SK-N-SH (cell line): Measurements from ENCODE around the gene JAZF1. TPM values are rescaled to one million over a fixed set of nuclear protein-coding genes. Genes with fewer than 3 reads are reported as not detected.

ENCODE experiments used
- CTCF ChIA-PET: fragments of 300-600, 350-600 bp; formaldehyde crosslinking; extraction: SDS; loops from one replicate; lab custom pipeline; 2021; lab: Yijun Ruan, JAX
- POLR2A ChIA-PET: fragments of 350-600 bp; sonication (Branson Sonifier 250); formaldehyde crosslinking; extraction: SDS; loops from one replicate; lab custom pipeline; 2020; ENCODE audit warnings: antibody characterized with exemption, inconsistent platforms; lab: Yijun Ruan, JAX
- DNase-seq: peaks from one replicate; pipeline ENCODE4 v3.0.0; 2012
- H2AFZ ChIP-seq: fragments of 200-600 bp; sonication (generic); 2 replicates; pipeline ENCODE4 v1.8.1; 2016; ENCODE audit warnings: antibody characterized with exemption, mild to moderate bottlenecking, low read depth
- H3F3A ChIP-seq: fragments of 200-600 bp; sonication (generic); replicated peaks from 2 replicates; pipeline ENCODE3; 2016; ENCODE audit warnings: antibody characterized with exemption, mild to moderate bottlenecking; ENCODE audit not compliant: insufficient read depth
- H3K27ac ChIP-seq, 2 experiments: fragments of 200-500 bp in 1 of 2; fragments of 200-600 bp in 1 of 2; sonication (Bioruptor generic) in 1 of 2; sonication (generic), shearing (Covaris generic) in 1 of 2; 2 replicates each; pipeline versions ENCODE4 v1.5.1 to v1.6.1; 2014 to 2016; ENCODE audit warnings: low read depth in 2 of 2, inconsistent platforms in 1 of 2, low read length in 1 of 2, mild to moderate bottlenecking in 1 of 2, mixed read lengths in 1 of 2
- H3K27me3 ChIP-seq: fragments of 200-600 bp; sonication (generic), shearing (Covaris generic); 2 replicates; pipeline ENCODE4 v1.6.1; 2016; ENCODE audit warnings: mixed run types; ENCODE audit not compliant: insufficient read depth
- H3K36me3 ChIP-seq, 2 experiments: fragments of 200-500 bp in 1 of 2; fragments of 200-600 bp in 1 of 2; sonication (Bioruptor generic) in 1 of 2; sonication (generic) in 1 of 2; replicated peaks in 1 of 2; 2 replicates each; pipeline versions ENCODE3 to v1.5.1; 2014 to 2016; ENCODE audit warnings: low read length in 1 of 2, mild to moderate bottlenecking in 1 of 2; ENCODE audit not compliant: insufficient read depth in 2 of 2, control insufficient read depth in 1 of 2
- H3K4me1 ChIP-seq, 2 experiments: fragments of 200-500 bp in 1 of 2; fragments of 200-600 bp in 1 of 2; sonication (Bioruptor generic) in 1 of 2; sonication (generic), shearing (Covaris generic) in 1 of 2; 2 replicates each; pipeline versions ENCODE4 v1.5.1 to v1.6.1; 2014 to 2016; ENCODE audit warnings: low read depth in 1 of 2, low read length in 1 of 2, mixed run types in 1 of 2; ENCODE audit not compliant: insufficient read depth in 2 of 2, control insufficient read depth in 1 of 2
- H3K4me2 ChIP-seq: fragments of 200-600 bp; sonication (generic), shearing (Covaris generic); 2 replicates; pipeline ENCODE4 v1.6.1; 2017; ENCODE audit warnings: mixed run types
- H3K4me3 ChIP-seq, 2 experiments: fragments of 200-500 bp in 1 of 2; fragments of 200-600 bp in 1 of 2; sonication (Bioruptor generic) in 1 of 2; sonication (generic), shearing (Covaris generic) in 1 of 2; 2 replicates each; pipeline versions ENCODE4 v1.5.1 to v1.8.1; 2014 to 2016; ENCODE audit warnings: low read depth in 2 of 2, inconsistent platforms in 1 of 2, low read length in 1 of 2, mild to moderate bottlenecking in 1 of 2, mixed read lengths in 1 of 2, moderate library complexity in 1 of 2
- H3K79me2 ChIP-seq: fragments of 200-600 bp; sonication (generic); 2 replicates; pipeline ENCODE4 v1.8.1; 2017; ENCODE audit warnings: mild to moderate bottlenecking; ENCODE audit not compliant: insufficient read depth
- H3K9ac ChIP-seq: fragments of 200-600 bp; sonication (generic); 2 replicates; pipeline ENCODE4 v1.6.1; 2017; ENCODE audit warnings: mixed run types
- H3K9me2 ChIP-seq: fragments of 200-600 bp; sonication (generic); 2 replicates; pipeline ENCODE4 v1.6.1; 2017; ENCODE audit warnings: mixed run types
- H3K9me3 ChIP-seq: fragments of 200-600 bp; sonication (generic); 2 replicates; pipeline ENCODE4 v1.6.1; 2017; ENCODE audit warnings: mixed run types, mild to moderate bottlenecking, moderate library complexity
- H4K20me1 ChIP-seq: fragments of 200-600 bp; sonication (generic); 2 replicates; pipeline ENCODE4 v1.6.1; 2017; ENCODE audit warnings: mild to moderate bottlenecking, mixed run types; ENCODE audit not compliant: insufficient read depth
- CHD2 ChIP-seq: fragments of 150-350 bp; IDR thresholded peaks from 2 replicates; pipeline ENCODE4 v1.6.1; 2018; ENCODE audit warnings: low read length; ENCODE audit not compliant: partially characterized antibody
- FOSL2 ChIP-seq: IDR thresholded peaks from 2 replicates; pipeline ENCODE4 v1.4.0; 2012; ENCODE audit warnings: low read depth, mild to moderate bottlenecking, moderate library complexity, borderline replicate concordance
- GATA2 ChIP-seq: sonication (generic); formaldehyde crosslinking; IDR thresholded peaks from 2 replicates; pipeline ENCODE4 v1.5.0; 2020; ENCODE audit warnings: mild to moderate bottlenecking, missing genetic modification reagents
- MEF2A ChIP-seq: IDR thresholded peaks from 2 replicates; pipeline ENCODE4 v1.4.0; 2012; ENCODE audit warnings: low read depth, borderline replicate concordance
- NFIC ChIP-seq: IDR thresholded peaks from 2 replicates; pipeline ENCODE4 v1.4.0; 2012; ENCODE audit warnings: borderline replicate concordance
- PBX3 ChIP-seq: IDR thresholded peaks from 2 replicates; pipeline ENCODE4; 2012
- POLR2AphosphoS5 ChIP-seq: IDR thresholded peaks from 2 replicates; pipeline ENCODE4 v1.6.1; 2012; ENCODE audit warnings: low read depth, low read length
- RAD21 ChIP-seq: IDR thresholded peaks from 2 replicates; pipeline ENCODE4 v1.6.1; 2012; ENCODE audit warnings: mild to moderate bottlenecking, low read length
- RXRA ChIP-seq: IDR thresholded peaks from 2 replicates; pipeline ENCODE4 v1.4.0; 2012; ENCODE audit warnings: low read depth, mild to moderate bottlenecking, borderline replicate concordance
- TAF1 ChIP-seq: IDR thresholded peaks from 2 replicates; pipeline ENCODE4 v1.6.1; 2012; ENCODE audit warnings: low read depth, mild to moderate bottlenecking, low read length, moderate library complexity, borderline replicate concordance
- TEAD4 ChIP-seq: IDR thresholded peaks from 2 replicates; pipeline ENCODE4 v1.4.0; 2012; ENCODE audit warnings: mild to moderate bottlenecking, borderline replicate concordance; ENCODE audit not compliant: insufficient read depth
- USF2 ChIP-seq: fragments of 150-350 bp; IDR thresholded peaks from 2 replicates; pipeline ENCODE4 v1.6.1; 2017; ENCODE audit warnings: antibody characterized with exemption, low read length, low read depth, borderline replicate concordance
- YY1 ChIP-seq: IDR thresholded peaks from 2 replicates; pipeline ENCODE4 v1.4.0; 2012; ENCODE audit warnings: low read depth, mild to moderate bottlenecking
- WGBS: methylation state at CpG from one replicate; pipeline ENCODE4 v1.1.6; 2017; ENCODE audit warnings: low lambda C conversion rate; 5-methylcytosine and 5-hydroxymethylcytosine counted together
- polyA plus RNA-seq, 3 experiments: library from polyadenylated mRNA; depleted of rRNA; stranded (reverse); fragments of >200 nt; gene quantifications; 2 replicates each; pipeline ENCODE4 v1.2.3, GENCODE V29; 2012
- TF ChIP-seq, protein P1 (sequence below): fragments of 150-350 bp; IDR thresholded peaks from 2 replicates; pipeline ENCODE4 v1.6.1; 2016; ENCODE audit warnings: mild to moderate bottlenecking, low read depth, low read length
- TF ChIP-seq, protein P2 (sequence below): IDR thresholded peaks from 2 replicates; pipeline ENCODE4 v1.4.0; 2012; ENCODE audit warnings: low read depth

JAZF1 gene
- polyA plus RNA-seq, 1 of the 3 experiments (the other 2 are of a cell fraction) = 1.7 TPM

DNA sequence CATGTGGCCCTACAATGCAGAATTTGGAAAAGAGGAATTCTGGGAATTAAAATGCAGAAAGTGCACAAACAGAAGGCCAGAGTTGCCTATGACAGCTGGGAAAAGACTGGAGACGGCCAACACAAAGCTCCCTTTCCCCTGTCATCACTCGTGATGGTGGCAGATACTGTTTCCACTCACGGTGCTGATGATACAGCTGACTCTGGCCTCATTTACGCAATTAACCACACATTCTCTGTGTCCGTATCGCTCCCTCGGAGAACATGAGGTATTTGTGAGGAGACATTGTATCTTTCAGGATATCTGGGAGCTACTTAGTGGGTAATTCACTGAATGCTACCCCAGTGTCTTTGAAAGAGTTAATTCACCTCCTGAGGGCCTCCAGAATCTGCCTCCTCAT, 267.8 kb downstream of the JAZF1 start:
- DNase-seq = no peak
- no peaks in the 10 kb centered on the region for H3K79me2 ChIP-seq
- ChIA-PET POLR2A (no interaction called here), CTCF (interaction anchor here (0.8 to 1.7 kb wide), 3 partner anchors 21 to 717 kb away, joined by 3 to 6 read pairs (median 3); no protein-coding TSS in a partner anchor)
- H3K9ac ChIP-seq = no peak overlapping the region
- 91% methylated on average over 7 of the region's 7 CpGs for WGBS
- no peak overlapping the region for H3K4me3 ChIP-seq
- TF ChIP-seq, protein P1, sequence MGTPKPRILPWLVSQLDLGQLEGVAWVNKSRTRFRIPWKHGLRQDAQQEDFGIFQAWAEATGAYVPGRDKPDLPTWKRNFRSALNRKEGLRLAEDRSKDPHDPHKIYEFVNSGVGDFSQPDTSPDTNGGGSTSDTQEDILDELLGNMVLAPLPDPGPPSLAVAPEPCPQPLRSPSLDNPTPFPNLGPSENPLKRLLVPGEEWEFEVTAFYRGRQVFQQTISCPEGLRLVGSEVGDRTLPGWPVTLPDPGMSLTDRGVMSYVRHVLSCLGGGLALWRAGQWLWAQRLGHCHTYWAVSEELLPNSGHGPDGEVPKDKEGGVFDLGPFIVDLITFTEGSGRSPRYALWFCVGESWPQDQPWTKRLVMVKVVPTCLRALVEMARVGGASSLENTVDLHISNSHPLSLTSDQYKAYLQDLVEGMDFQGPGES = no peak
- TF ChIP-seq POLR2AphosphoS5 (no peak), CHD2 (no peak), GATA2 (CRISPR knock-in tag) (no peak), YY1 (no peak), NFIC (no peak), FOSL2 (no peak), PBX3 (no peak), RAD21 (no peak), TAF1 (no peak), USF2 (no peak)
- TF ChIP-seq, protein P2, sequence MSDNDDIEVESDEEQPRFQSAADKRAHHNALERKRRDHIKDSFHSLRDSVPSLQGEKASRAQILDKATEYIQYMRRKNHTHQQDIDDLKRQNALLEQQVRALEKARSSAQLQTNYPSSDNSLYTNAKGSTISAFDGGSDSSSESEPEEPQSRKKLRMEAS = no peak
- TF ChIP-seq, all 33 proteins: peak for 0
- Histone ChIP-seq H3K9me3 (no peaks in the 10 kb centered on the region), H3K36me3 (no peaks in the 10 kb centered on the region), H3K4me1 (no peaks in the 10 kb centered on the region), H3K9me2 (no peaks in the 10 kb centered on the region), H3K27me3 (no peaks in the 10 kb centered on the region), H3F3A (no peaks in the 10 kb centered on the region), H3K27ac (no peak overlapping the region), H3K4me2 (no peak overlapping the region), H2AFZ (no peak overlapping the region), H4K20me1 (no peaks in the 10 kb centered on the region)

- Histone ChIP-seq H3F3A (no peaks in the 10 kb centered on the region), H3K27ac (no peak overlapping the region), H3K4me2 (no peak overlapping the region), H3K36me3 (no peaks in the 10 kb centered on the region), H3K9ac (no peak overlapping the region)
- ChIA-PET CTCF (interaction anchor here (0.7 to 4.6 kb wide), 5 partner anchors 9 to 716 kb away, joined by 3 to 26 read pairs (median 5); no protein-coding TSS in a partner anchor), POLR2A (no interaction called here)
- 75% methylated on average over 3 of the region's 3 CpGs for WGBS
- no peak for DNase-seq
- no peak for TF ChIP-seq RXRA
- no peak for TF ChIP-seq YY1
- TF ChIP-seq PBX3 = no peak
- TF ChIP-seq MEF2A = no peak
- no peak for TF ChIP-seq POLR2AphosphoS5
- TF ChIP-seq TEAD4 = no peak
- TF ChIP-seq, all 33 proteins: peak for 0
- no peak overlapping the region for H3K4me3 ChIP-seq
- no peak overlapping the region for H2AFZ ChIP-seq
- no peaks in the 10 kb centered on the region for H3K4me1 ChIP-seq
- no peaks in the 10 kb centered on the region for H3K9me2 ChIP-seq
- H4K20me1 ChIP-seq = no peaks in the 10 kb centered on the region
- H3K27me3 ChIP-seq = no peaks in the 10 kb centered on the region
- H3K9me3 ChIP-seq = no peaks in the 10 kb centered on the region
- H3K79me2 ChIP-seq = no peaks in the 10 kb centered on the region
Observed at GRCh38 chr7:27911920-27912319, 268.7 kb downstream of the JAZF1 start.
